Measurements from ENCODE around the gene GJE1.

GJE1 gene

GRCh38 chr6:142167486-142167885, 34.8 kb downstream of the GJE1 start:
- Histone ChIP-seq H3K4me1 (ENCODE audit: insufficient read depth, low read length) (peaks cover 4% of the 10 kb centered on the region; the same call in 1 of the 2 replicates), H3K36me3 (ENCODE audit: insufficient read depth, low read depth, low read length) (peaks cover 57% of the 10 kb centered on the region), H3K9me3 (ENCODE audit: insufficient read depth, low read depth, low read length) (no peaks in the 10 kb centered on the region), H3K4me3 (ENCODE audit: low read length) (no peak overlapping the region), H3K27me3 (ENCODE audit: insufficient read depth, low read length) (no peaks in the 10 kb centered on the region), H3K9ac (ENCODE audit: low read depth, low read length) (no peak overlapping the region), H3K27ac (ENCODE audit: low read length) (no peak overlapping the region)

GRCh38 chr6:142171351-142171750, 38.6 kb downstream of the GJE1 start:
- Histone ChIP-seq H3K4me1 (ENCODE audit: insufficient read depth, low read length) (no peaks in the 10 kb centered on the region), H3K36me3 (ENCODE audit: insufficient read depth, low read depth, low read length) (peaks cover 68% of the 10 kb centered on the region), H3K4me3 (ENCODE audit: low read length) (no peak overlapping the region), H3K9ac (ENCODE audit: low read depth, low read length) (no peak overlapping the region), H3K27me3 (ENCODE audit: insufficient read depth, low read length) (no peaks in the 10 kb centered on the region), H3K9me3 (ENCODE audit: insufficient read depth, low read depth, low read length) (no peaks in the 10 kb centered on the region), H3K27ac (ENCODE audit: low read length) (no peak overlapping the region)

GRCh38 chr6:142172758-142173157, 40.0 kb downstream of the GJE1 start:
- H3K4me1 ChIP-seq (ENCODE audit: insufficient read depth, low read length), result no peaks in the 10 kb centered on the region
- no peaks in the 10 kb centered on the region for H3K27me3 ChIP-seq (ENCODE audit: insufficient read depth, low read length)
- H3K27ac ChIP-seq (ENCODE audit: low read length), result no peak overlapping the region
- H3K9me3 ChIP-seq (ENCODE audit: insufficient read depth, low read depth, low read length), result no peaks in the 10 kb centered on the region
- no peak overlapping the region for H3K4me3 ChIP-seq (ENCODE audit: low read length)
- no peak overlapping the region for H3K9ac ChIP-seq (ENCODE audit: low read depth, low read length)
- peaks cover 63% of the 10 kb centered on the region for H3K36me3 ChIP-seq (ENCODE audit: insufficient read depth, low read depth, low read length)

- Histone ChIP-seq H3K27me3 (ENCODE audit: insufficient read depth, low read length) (no peaks in the 10 kb centered on the region), H3K36me3 (ENCODE audit: insufficient read depth, low read depth, low read length) (peaks cover 61% of the 10 kb centered on the region), H3K9me3 (ENCODE audit: insufficient read depth, low read depth, low read length) (no peaks in the 10 kb centered on the region)
Observed at GRCh38 chr6:142173980-142174379, 41.3 kb downstream of the GJE1 start.

GRCh38 chr6:142174703-142175102, 42.0 kb downstream of the GJE1 start:
- no peak overlapping the region for H3K4me3 ChIP-seq (ENCODE audit: low read length)
- no peak overlapping the region for H3K9ac ChIP-seq (ENCODE audit: low read depth, low read length)
- H3K4me1 ChIP-seq (ENCODE audit: insufficient read depth, low read length), result no peaks in the 10 kb centered on the region
- peaks cover 53% of the 10 kb centered on the region for H3K36me3 ChIP-seq (ENCODE audit: insufficient read depth, low read depth, low read length)
- H3K9me3 ChIP-seq (ENCODE audit: insufficient read depth, low read depth, low read length), result no peaks in the 10 kb centered on the region
- H3K27me3 ChIP-seq (ENCODE audit: insufficient read depth, low read length), result no peaks in the 10 kb centered on the region
- no peak overlapping the region for H3K27ac ChIP-seq (ENCODE audit: low read length)

More at GRCh38 chr6:142173980-142174379, 41.3 kb downstream of the GJE1 start:
- no peak overlapping the region for H3K9ac ChIP-seq (ENCODE audit: low read depth, low read length)
- H3K4me1 ChIP-seq (ENCODE audit: insufficient read depth, low read length), result no peaks in the 10 kb centered on the region
- H3K27ac ChIP-seq (ENCODE audit: low read length), result no peak overlapping the region
- H3K4me3 ChIP-seq (ENCODE audit: low read length), result no peak overlapping the region

DNA sequence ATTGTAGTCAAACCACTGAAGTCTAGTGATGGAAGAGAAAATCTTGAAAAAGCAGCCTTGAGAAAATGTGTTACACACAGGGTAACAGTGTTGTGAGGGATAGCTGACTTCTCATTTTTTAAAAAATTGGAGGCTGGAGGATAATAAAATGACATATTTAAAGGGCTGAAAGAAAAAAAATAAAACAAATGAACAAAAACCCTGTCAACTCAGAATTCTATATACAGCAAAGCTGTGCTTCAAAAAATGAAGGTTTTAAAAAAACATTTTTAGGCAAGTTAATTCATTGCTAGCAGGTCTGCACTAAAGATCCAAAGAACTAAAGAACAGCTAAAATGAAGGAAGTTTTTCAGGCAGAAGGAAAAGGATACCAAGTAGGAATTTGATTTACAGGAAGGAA, 45.4 kb downstream of the GJE1 start:
- H3K4me1 ChIP-seq (ENCODE audit: insufficient read depth, low read length), result no peaks in the 10 kb centered on the region
- no peak overlapping the region for H3K4me3 ChIP-seq (ENCODE audit: low read length)
- H3K36me3 ChIP-seq (ENCODE audit: insufficient read depth, low read depth, low read length), result peaks cover 22% of the 10 kb centered on the region
- H3K27me3 ChIP-seq (ENCODE audit: insufficient read depth, low read length), result no peaks in the 10 kb centered on the region
- H3K27ac ChIP-seq (ENCODE audit: low read length), result no peak overlapping the region
- no peak overlapping the region for H3K9ac ChIP-seq (ENCODE audit: low read depth, low read length)
- no peaks in the 10 kb centered on the region for H3K9me3 ChIP-seq (ENCODE audit: insufficient read depth, low read depth, low read length)

DNA sequence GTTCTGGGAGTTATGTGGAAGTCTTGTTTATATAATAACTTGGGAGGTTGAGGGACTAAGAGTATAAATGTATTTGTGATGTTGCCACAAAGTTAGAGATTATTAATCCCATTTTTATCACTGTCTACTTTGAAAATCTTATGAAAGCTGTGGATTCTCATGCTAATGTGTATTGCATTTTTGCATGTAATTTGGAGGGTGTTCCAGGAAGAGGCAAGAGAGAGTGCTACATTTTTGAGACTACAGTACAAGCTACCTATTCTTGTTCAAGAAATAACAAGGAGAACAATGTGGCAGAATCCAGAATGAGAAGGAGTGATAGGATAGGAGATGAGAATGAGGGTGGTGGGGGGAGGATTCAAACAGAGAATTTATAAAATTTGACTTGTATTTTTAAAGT, 49.3 kb downstream of the GJE1 start:
- Histone ChIP-seq H3K36me3 (ENCODE audit: insufficient read depth, low read depth, low read length) (peaks cover 8% of the 10 kb centered on the region), H3K9ac (ENCODE audit: low read depth, low read length) (no peak overlapping the region), H3K27me3 (ENCODE audit: insufficient read depth, low read length) (no peaks in the 10 kb centered on the region), H3K27ac (ENCODE audit: low read length) (no peak overlapping the region), H3K4me3 (ENCODE audit: low read length) (no peak overlapping the region), H3K4me1 (ENCODE audit: insufficient read depth, low read length) (no peaks in the 10 kb centered on the region), H3K9me3 (ENCODE audit: insufficient read depth, low read depth, low read length) (no peaks in the 10 kb centered on the region)

DNA sequence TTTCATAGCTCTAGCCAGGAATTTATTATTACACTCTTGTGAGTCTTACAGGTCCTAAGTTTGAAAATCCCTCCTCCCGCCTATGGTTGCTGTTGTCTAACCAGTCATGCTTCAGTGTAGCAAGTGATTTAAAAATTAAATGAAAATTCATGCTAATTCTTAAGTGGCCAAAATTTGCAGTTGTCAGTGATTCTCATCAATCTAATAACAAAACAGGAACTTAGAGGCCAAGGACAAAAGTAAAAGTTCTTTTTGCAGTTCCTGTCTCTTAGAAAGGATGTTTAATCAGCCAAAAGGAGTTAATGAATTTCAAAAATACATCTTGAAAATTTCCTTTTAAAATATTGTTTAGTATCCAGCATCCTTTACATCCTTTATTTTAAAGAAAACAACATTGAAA, 50.6 kb downstream of the GJE1 start:
- no peaks in the 10 kb centered on the region for H3K36me3 ChIP-seq (ENCODE audit: insufficient read depth, low read depth, low read length)
- no peak overlapping the region for H3K4me3 ChIP-seq (ENCODE audit: low read length)
- H3K4me1 ChIP-seq (ENCODE audit: insufficient read depth, low read length), result no peaks in the 10 kb centered on the region
- no peaks in the 10 kb centered on the region for H3K27me3 ChIP-seq (ENCODE audit: insufficient read depth, low read length)
- H3K9ac ChIP-seq (ENCODE audit: low read depth, low read length), result no peak overlapping the region
- H3K9me3 ChIP-seq (ENCODE audit: insufficient read depth, low read depth, low read length), result no peaks in the 10 kb centered on the region
- H3K27ac ChIP-seq (ENCODE audit: low read length), result no peak overlapping the region

DNA sequence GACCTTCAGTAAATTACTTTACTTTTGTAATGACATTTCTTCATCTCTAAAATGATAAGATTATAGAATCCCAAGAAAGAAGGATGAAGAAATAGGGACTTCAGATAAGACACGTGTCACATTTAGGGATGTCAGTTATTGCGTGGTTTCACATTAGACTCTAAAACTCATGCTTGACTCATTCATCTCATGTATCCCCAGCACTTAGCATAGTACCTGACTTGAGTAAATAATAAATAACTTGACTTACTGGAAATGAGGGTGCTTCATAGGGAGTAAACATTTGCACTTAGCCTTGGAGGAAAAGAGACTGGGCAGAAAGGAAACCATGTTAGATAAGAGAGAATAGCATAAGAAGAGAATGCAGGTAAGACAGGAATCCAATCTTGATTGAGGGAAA, 51.6 kb downstream of the GJE1 start:
- H3K27me3 ChIP-seq (ENCODE audit: insufficient read depth, low read length), result no peaks in the 10 kb centered on the region
- H3K9ac ChIP-seq (ENCODE audit: low read depth, low read length), result no peak overlapping the region
- no peak overlapping the region for H3K27ac ChIP-seq (ENCODE audit: low read length)
- H3K4me1 ChIP-seq (ENCODE audit: insufficient read depth, low read length), result no peaks in the 10 kb centered on the region
- H3K4me3 ChIP-seq (ENCODE audit: low read length), result no peak overlapping the region
- H3K9me3 ChIP-seq (ENCODE audit: insufficient read depth, low read depth, low read length), result no peaks in the 10 kb centered on the region
- peaks cover 3% of the 10 kb centered on the region; the same call in 1 of the 2 replicates for H3K36me3 ChIP-seq (ENCODE audit: insufficient read depth, low read depth, low read length)
